HL-60 (cell line): ENCODE results near the gene MOB2.
"Not testable (repeated sequence)": the region's sequence is repeated elsewhere in the genome, so short reads cannot be mapped to it uniquely, and the experiment has no call there.

Experiments
- DNase-seq, 2 experiments: peaks; one replicate each; pipeline ENCODE4 v3.0.0-alpha.2; 2010 to 2020; ENCODE audit warnings: low read depth in 1 of 2, low spot score in 1 of 2
- H3K27ac ChIP-seq: fragments of 250-450 bp; sonication (Bioruptor Pico); replicated peaks from 2 replicates; pipeline ENCODE4 v1.5.1; 2020; ENCODE audit warnings: mild to moderate bottlenecking, moderate library complexity
- H3K27me3 ChIP-seq: fragments of 250-450 bp; sonication (Bioruptor Pico); 2 replicates; pipeline ENCODE4 v1.5.1; 2021; ENCODE audit warnings: mild to moderate bottlenecking, moderate library complexity; ENCODE audit not compliant: insufficient read depth, poor library complexity, severe bottlenecking
- H3K4me3 ChIP-seq: replicated peaks from 2 replicates; pipeline ENCODE4 v1.5.1; 2011; ENCODE audit warnings: mild to moderate bottlenecking, control low read depth, low read length; ENCODE audit not compliant: insufficient read depth
- GABPA ChIP-seq: IDR thresholded peaks from 2 replicates; pipeline ENCODE4 v1.6.1; 2012; ENCODE audit warnings: low read depth
- POLR2AphosphoS5 ChIP-seq: IDR thresholded peaks from 2 replicates; pipeline ENCODE4 v1.6.1; 2012; ENCODE audit warnings: low read depth
- REST ChIP-seq: IDR thresholded peaks from 2 replicates; pipeline ENCODE4 v1.6.1; 2012; ENCODE audit warnings: low read depth; ENCODE audit not compliant: insufficient replicate concordance
- SPI1 ChIP-seq: IDR thresholded peaks from 2 replicates; pipeline ENCODE4 v1.6.1; 2012; ENCODE audit warnings: low read depth, mild to moderate bottlenecking, borderline replicate concordance
- TF ChIP-seq, protein P1 (sequence below): IDR thresholded peaks from one replicate; pipeline ENCODE4 v1.5.1; 2011; ENCODE audit warnings: low read length, control low read depth, inconsistent platforms; ENCODE audit not compliant: insufficient read depth

MOB2 gene

DNA sequence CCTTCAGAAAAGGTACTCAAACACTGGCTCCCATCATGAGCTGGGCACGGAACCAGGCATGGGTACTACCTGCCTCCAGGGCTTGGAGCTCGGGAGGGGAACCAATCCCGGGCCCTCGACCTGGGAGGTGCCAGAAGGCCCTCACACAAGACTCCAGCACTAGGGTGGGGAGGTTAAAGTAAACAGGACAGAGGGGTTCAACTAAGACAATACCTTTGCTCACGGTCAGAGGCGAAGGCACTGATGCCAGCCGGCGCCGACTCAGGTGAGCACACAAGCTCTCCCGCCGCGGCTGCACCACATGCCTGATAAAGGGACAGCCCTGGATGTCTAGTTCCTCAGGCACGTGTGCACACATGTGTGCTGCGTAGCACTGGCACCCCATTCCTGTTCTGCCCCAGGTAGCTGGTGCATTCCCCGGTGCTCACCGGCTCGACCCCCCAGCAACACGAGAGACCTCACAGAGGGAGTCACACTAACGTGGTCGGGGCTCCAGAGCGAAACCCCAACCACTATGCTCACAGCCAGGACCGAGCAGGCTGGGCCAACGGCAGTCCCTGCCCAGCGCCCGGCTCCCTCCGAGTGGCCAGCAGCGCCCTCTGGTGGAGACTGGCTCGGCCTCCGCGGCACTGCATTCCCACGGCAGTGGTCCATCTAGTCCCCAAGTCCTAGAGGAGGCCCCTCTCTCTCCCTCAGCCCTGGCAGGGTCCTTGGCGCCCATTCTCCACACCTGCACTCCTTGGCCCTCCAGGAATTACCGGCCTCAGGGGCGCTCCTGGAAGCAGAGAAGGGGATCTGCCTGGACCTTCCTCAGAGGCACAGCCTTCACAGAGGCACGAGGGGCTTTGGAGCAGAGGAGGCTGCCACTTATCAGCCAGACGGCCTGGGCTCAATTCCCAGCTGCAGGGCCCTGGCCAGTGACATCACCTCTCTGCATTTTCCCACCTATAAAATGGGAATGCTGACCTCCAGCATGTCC is 28.8 kb upstream of the MOB2 start:
- no peaks in the 10 kb centered on the region for H3K27me3 ChIP-seq
- no peak overlapping the region for H3K27ac ChIP-seq
- DNase-seq, result peak; percentile 28 to 53
- H3K4me3 ChIP-seq, result no peak overlapping the region
- no peak for TF ChIP-seq REST
- TF ChIP-seq, protein P1, sequence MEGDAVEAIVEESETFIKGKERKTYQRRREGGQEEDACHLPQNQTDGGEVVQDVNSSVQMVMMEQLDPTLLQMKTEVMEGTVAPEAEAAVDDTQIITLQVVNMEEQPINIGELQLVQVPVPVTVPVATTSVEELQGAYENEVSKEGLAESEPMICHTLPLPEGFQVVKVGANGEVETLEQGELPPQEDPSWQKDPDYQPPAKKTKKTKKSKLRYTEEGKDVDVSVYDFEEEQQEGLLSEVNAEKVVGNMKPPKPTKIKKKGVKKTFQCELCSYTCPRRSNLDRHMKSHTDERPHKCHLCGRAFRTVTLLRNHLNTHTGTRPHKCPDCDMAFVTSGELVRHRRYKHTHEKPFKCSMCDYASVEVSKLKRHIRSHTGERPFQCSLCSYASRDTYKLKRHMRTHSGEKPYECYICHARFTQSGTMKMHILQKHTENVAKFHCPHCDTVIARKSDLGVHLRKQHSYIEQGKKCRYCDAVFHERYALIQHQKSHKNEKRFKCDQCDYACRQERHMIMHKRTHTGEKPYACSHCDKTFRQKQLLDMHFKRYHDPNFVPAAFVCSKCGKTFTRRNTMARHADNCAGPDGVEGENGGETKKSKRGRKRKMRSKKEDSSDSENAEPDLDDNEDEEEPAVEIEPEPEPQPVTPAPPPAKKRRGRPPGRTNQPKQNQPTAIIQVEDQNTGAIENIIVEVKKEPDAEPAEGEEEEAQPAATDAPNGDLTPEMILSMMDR, result peak; percentile 60

DNA sequence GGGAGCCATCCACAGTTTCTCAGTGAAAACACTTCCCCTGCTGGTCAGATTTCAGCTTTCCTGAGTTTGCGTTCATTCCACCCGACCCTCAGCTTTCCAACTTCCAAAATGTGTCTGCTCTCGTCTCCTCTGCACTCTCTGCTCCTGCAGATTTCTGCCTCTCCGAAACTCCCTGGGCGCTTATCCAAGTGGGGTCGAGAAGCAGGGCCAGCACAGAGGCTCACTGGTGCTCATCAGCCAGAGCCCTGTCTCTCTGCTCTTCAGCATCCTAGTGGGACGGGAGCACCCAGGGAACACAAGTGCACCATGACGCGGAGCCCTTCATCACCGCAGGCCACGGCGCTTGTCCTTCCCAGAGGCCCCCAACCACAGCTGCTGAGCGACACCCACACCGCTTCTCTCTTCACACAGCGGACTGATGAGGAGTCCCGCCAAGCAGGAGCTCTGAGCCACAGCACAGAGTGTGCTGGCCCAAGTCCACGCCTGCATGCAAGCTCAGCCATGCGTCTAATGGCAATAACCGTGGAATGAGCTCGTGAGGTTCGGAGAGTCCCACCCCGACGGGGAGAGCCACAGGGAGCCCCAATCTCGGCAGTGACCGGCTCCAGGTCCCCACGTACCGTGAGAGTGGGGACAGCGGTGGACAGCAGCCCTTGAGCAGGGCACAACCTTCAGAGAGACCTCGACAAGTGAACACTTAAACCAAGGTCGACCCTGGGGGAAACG is 27.9 kb upstream of the MOB2 start:
- Histone ChIP-seq H3K27ac (no peak overlapping the region), H3K27me3 (no peaks in the 10 kb centered on the region), H3K4me3 (no peak overlapping the region)
- no peak for TF ChIP-seq GABPA
- no peak for TF ChIP-seq REST
- TF ChIP-seq SPI1, result no peak
- TF ChIP-seq, protein P1, result no peak
- TF ChIP-seq POLR2AphosphoS5, result no peak
- DNase-seq, result no peak

GRCh38 chr11:1513326-1514296 is 27.0 kb upstream of the MOB2 start:
- no peak for DNase-seq
- no peak for TF ChIP-seq REST
- no peak for TF ChIP-seq SPI1
- TF ChIP-seq, protein P1, result no peak
- no peak for TF ChIP-seq GABPA
- TF ChIP-seq POLR2AphosphoS5, result no peak
- H3K4me3 ChIP-seq, result no peak overlapping the region
- no peak overlapping the region for H3K27ac ChIP-seq
- no peaks in the 10 kb centered on the region for H3K27me3 ChIP-seq

DNA sequence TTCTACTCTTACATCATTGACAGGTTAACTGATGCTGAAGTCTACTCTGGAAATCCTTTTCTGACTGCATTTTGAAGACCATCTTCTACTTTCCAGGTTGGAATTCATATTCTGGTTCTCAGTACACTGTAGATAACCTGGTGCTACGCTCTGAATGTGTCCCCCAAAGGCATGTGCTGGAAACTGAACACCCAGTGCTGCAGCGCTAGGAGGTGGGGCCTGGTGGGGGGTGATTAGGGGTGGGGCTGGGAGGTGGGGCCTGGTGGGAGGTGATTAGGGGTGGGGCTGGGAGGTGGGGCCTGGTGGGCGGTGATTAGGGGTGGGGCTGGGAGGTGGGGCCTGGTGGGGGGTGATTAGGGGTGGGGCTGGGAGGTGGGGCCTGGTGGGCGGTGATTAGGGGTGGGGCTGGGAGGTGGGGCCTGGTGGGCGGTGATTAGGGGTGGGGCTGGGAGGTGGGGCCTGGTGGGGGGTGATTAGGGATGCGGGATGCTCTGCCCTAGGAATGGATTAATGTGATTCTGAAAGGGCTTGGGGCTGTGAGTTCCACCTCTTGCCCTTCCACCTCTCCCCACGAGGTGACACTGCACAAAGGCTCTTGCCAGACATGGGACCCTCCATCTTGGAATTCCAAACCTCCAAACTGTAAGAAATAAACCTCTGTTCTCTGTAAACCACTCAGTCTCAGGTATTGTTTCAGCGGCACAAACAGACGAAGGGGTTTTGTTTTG is 26.1 kb upstream of the MOB2 start:
- not testable (repeated sequence) for H3K27ac ChIP-seq, H3K27me3 ChIP-seq, H3K4me3 ChIP-seq, DNase-seq
